Fibroblast of lung (primary cell): ENCODE measurements around the gene OXT. TPM values are rescaled to one million over a fixed set of nuclear protein-coding genes. Genes with fewer than 3 reads are reported as not detected.
A peak's percentile ranks its signal among the peaks of the same experiment; 100 is the strongest.

ENCODE experiments used
- DNase-seq, 2 donors: peaks; one replicate each; pipeline versions ENCODE4 v3.0.0 to v3.0.0-alpha.2; 2010; ENCODE audit warnings: low read depth in 2 of 2
- H2AFZ ChIP-seq: 2 replicates; pipeline ENCODE4 v1.5.1; 2012; ENCODE audit warnings: low read length, control low read depth, inconsistent platforms
- H3K27ac ChIP-seq: 2 replicates; pipeline ENCODE4 v1.5.1; 2011; ENCODE audit warnings: low read length, control low read depth; ENCODE audit not compliant: insufficient read depth
- H3K27me3 ChIP-seq: 2 replicates; pipeline ENCODE4 v1.5.1; 2011; ENCODE audit warnings: mild to moderate bottlenecking, low read length; ENCODE audit not compliant: control insufficient read depth, insufficient read depth
- H3K36me3 ChIP-seq: 2 replicates; pipeline ENCODE4 v1.5.1; 2011; ENCODE audit warnings: low read length; ENCODE audit not compliant: control insufficient read depth, insufficient read depth
- H3K4me1 ChIP-seq: 2 replicates; pipeline ENCODE4 v1.5.1; 2011; ENCODE audit warnings: low read length; ENCODE audit not compliant: control insufficient read depth, insufficient read depth; ENCODE audit errors: extremely low read depth
- H3K4me2 ChIP-seq: 2 replicates; pipeline ENCODE4 v1.5.1; 2011; ENCODE audit warnings: low read length, control low read depth; ENCODE audit not compliant: insufficient read depth; ENCODE audit errors: extremely low read depth
- H3K4me3 ChIP-seq, 4 experiments: fragments of 200-600 bp in 1 of 4; sonication (generic) in 1 of 4; replicated peaks in 1 of 4; 2 replicates each; pipeline ENCODE4 v1.5.1; 2011 to 2016; ENCODE audit warnings: low read length in 4 of 4, low read depth in 3 of 4, mild to moderate bottlenecking in 3 of 4, control low read depth in 2 of 4, inconsistent platforms in 1 of 4, mixed read lengths in 1 of 4; ENCODE audit not compliant: insufficient read depth in 1 of 4; ENCODE audit errors: control extremely low read depth in 1 of 4
- H3K79me2 ChIP-seq: 2 replicates; pipeline ENCODE4 v1.5.1; 2012; ENCODE audit warnings: mild to moderate bottlenecking, low read length, inconsistent platforms; ENCODE audit not compliant: control insufficient read depth, insufficient read depth
- H3K9ac ChIP-seq: 2 replicates; pipeline ENCODE4 v1.5.1; 2011; ENCODE audit warnings: mild to moderate bottlenecking, low read length, control low read depth; ENCODE audit not compliant: insufficient read depth
- H3K9me3 ChIP-seq: 2 replicates; pipeline ENCODE4 v1.5.1; 2012; ENCODE audit warnings: low read depth, low read length; ENCODE audit not compliant: control insufficient read depth, insufficient read depth
- H4K20me1 ChIP-seq: 2 replicates; pipeline ENCODE4 v1.5.1; 2011; ENCODE audit warnings: low read length; ENCODE audit not compliant: control insufficient read depth, insufficient read depth; ENCODE audit errors: extremely low read depth
- CTCF ChIP-seq, 2 donors: IDR thresholded peaks in 1 of 2; conservative IDR thresholded peaks in 1 of 2; 1 replicate in 1 of 2; 2 replicates in 1 of 2; pipeline ENCODE4 v1.5.1; 2011 to 2012; ENCODE audit warnings: low read length in 2 of 2, control low read depth in 1 of 2, inconsistent platforms in 1 of 2, low read depth in 1 of 2, mild to moderate bottlenecking in 1 of 2
- EZH2 ChIP-seq: IDR thresholded peaks from 2 replicates; pipeline ENCODE4 v1.5.1; 2012; ENCODE audit warnings: low read length, control low read depth, mild to moderate bottlenecking; ENCODE audit errors: missing control alignments
- polyA plus RNA-seq, 2 donors: library from polyadenylated mRNA; depleted of rRNA in 1 of 2; stranded (reverse) in 1 of 2; unstranded in 1 of 2; fragments of >200 nt; gene quantifications; 2 replicates each; pipeline ENCODE4 v1.2.1, GENCODE V29; 2011 to 2012; ENCODE audit warnings: missing spikeins in 1 of 2
- total RNA-seq: library from RNA; depleted of rRNA; stranded (reverse); fragments of >200 nt; gene quantifications from 2 replicates; pipeline ENCODE4 v1.2.1, GENCODE V29; 2014

Gene OXT
- total and polyA plus RNA-seq, 2 donors (not counting 1 experiment from before 2014, with no cell fraction given): not detected

- no peak for TF ChIP-seq CTCF (conservative IDR thresholded peaks at IDR 0.05 in 1 of 2, IDR thresholded peaks at IDR 0.05 in 1 of 2; ENCODE audit: low read depth in 1 of 2, low read length in 2 of 2)
- no peak for TF ChIP-seq EZH2
- Histone ChIP-seq H4K20me1 (no peaks in the 10 kb centered on the region), H3K4me3 (no peak overlapping the region), H2AFZ (no peak overlapping the region), H3K79me2 (no peaks in the 10 kb centered on the region), H3K4me2 (no peak overlapping the region), H3K36me3 (peaks cover 2% of the 10 kb centered on the region), H3K27ac (no peak overlapping the region), H3K27me3 (no peaks in the 10 kb centered on the region), H3K9me3 (no peaks in the 10 kb centered on the region), H3K9ac (no peak overlapping the region), H3K4me1 (no peaks in the 10 kb centered on the region)
- peak in 1 of 2 donors; percentile 15 for DNase-seq
These were observed 38.2 kb downstream of the OXT start for GRCh38 chr20:3109350-3110302.

GRCh38 chr20:3111507-3111906, 40.1 kb downstream of the OXT start:
- Histone ChIP-seq H3K27me3 (no peaks in the 10 kb centered on the region), H3K36me3 (peaks cover 2% of the 10 kb centered on the region), H3K9me3 (no peaks in the 10 kb centered on the region), H3K9ac (no peak overlapping the region), H3K4me1 (no peaks in the 10 kb centered on the region), H4K20me1 (no peaks in the 10 kb centered on the region), H3K27ac (no peak overlapping the region), H3K4me3 (no peak overlapping the region), H3K79me2 (no peaks in the 10 kb centered on the region), H2AFZ (no peak overlapping the region), H3K4me2 (no peak overlapping the region)
- no peak for TF ChIP-seq EZH2
- no peak for TF ChIP-seq CTCF (conservative IDR thresholded peaks at IDR 0.05 in 1 of 2, IDR thresholded peaks at IDR 0.05 in 1 of 2; ENCODE audit: low read depth in 1 of 2, low read length in 2 of 2)
- DNase-seq: no peak

- no peak for TF ChIP-seq CTCF (conservative IDR thresholded peaks at IDR 0.05 in 1 of 2, IDR thresholded peaks at IDR 0.05 in 1 of 2; ENCODE audit: low read depth in 1 of 2, low read length in 2 of 2)
- Histone ChIP-seq H2AFZ (no peak overlapping the region), H3K27me3 (no peaks in the 10 kb centered on the region), H3K79me2 (no peaks in the 10 kb centered on the region), H3K36me3 (peaks cover 2% of the 10 kb centered on the region), H3K27ac (no peak overlapping the region), H3K4me2 (no peak overlapping the region), H3K4me3 (no peak overlapping the region), H4K20me1 (no peaks in the 10 kb centered on the region), H3K9ac (no peak overlapping the region), H3K4me1 (no peaks in the 10 kb centered on the region), H3K9me3 (no peaks in the 10 kb centered on the region)
- no peak for DNase-seq
These were observed 40.6 kb downstream of the OXT start for GRCh38 chr20:3111995-3112394.
